AG08396 (cell line): ENCODE measurements around the gene FOXD4L3.
"Not testable (repeated sequence)": the region's sequence is repeated elsewhere in the genome, so short reads cannot be mapped to it uniquely, and the experiment has no call there.

Source experiments
- DNase-seq: peaks from one replicate; pipeline ENCODE4 v3.0.0; 2012; ENCODE audit warnings: low spot score, mixed read lengths

The FOXD4L3 gene

DNA sequence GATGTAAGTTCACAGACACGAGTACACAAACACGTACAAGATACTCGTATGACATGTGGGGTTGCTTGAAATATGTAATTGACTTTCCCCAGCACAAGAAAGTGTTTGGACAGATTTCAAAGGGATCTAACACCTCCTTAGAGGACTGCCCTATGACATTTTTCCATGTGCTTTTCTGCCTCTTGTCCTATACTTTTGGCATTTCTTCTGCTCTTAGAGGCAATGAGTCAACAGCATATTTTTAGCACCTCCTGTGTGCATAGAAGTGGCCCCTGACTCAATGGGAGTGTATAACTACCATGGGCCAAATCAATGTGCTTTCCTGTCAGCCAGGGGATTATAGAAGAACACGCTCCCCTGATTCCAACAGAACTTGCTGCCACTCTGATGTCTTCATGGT lies 49.0 kb downstream of the FOXD4L3 start:
- DNase-seq = not testable (repeated sequence)
